Measurements from ENCODE around the gene NT5C3A. TPM values are rescaled to one million over a fixed set of nuclear protein-coding genes. Genes with fewer than 3 reads are reported as not detected.

Gene NT5C3A
- total RNA-seq: 12.5 and 16.9 TPM in 2 replicates

GRCh38 chr7:33062023-33062781 lies at the start of gene NT5C3A:
Gene NT5C3A (minus strand): TSS chr7:33062776. CDS start chr7:33062705, 71 bp downstream.

GRCh38 chr7:33109005-33109757 lies 46.6 kb upstream of the NT5C3A start, which contains the start of gene RP9:
Gene RP9 (minus strand): TSS chr7:33109404. CDS start chr7:33109372, 32 bp downstream.

Other genes starting within 250 kb of the NT5C3A start
- gene KBTBD2, start 171.0 kb downstream of the NT5C3A start, total RNA-seq: 19.1 and 33.6 TPM in 2 replicates
- 325 and 351 TPM in 2 replicates for gene FKBP9, start 105.3 kb downstream of the NT5C3A start, total RNA-seq
- gene RP9, start 46.6 kb upstream of the NT5C3A start, total RNA-seq: 7.4 and 14.4 TPM in 2 replicates
- 12.7 and 16.9 TPM in 2 replicates for gene BBS9, start 66.8 kb upstream of the NT5C3A start, total RNA-seq